Stimulated activated CD4-positive, alpha-beta T cell treated with anti-CD3 and anti-CD28 coated beads, Interleukin-12 subunit alpha, Interleukin-12 subunit beta, amount 100 ng/mL, for 48 hours (primary cell): ENCODE data around the gene AHCTF1.
"Not testable (repeated sequence)": the region's sequence is repeated elsewhere in the genome, so short reads cannot be mapped to it uniquely, and the experiment has no call there.

Source experiments
- DNase-seq, 3 donors: peaks; one replicate each; pipeline ENCODE4 v3.0.0-alpha.2; 2020; ENCODE audit warnings: low read depth in 2 of 3, low spot score in 1 of 3

The AHCTF1 gene

DNA sequence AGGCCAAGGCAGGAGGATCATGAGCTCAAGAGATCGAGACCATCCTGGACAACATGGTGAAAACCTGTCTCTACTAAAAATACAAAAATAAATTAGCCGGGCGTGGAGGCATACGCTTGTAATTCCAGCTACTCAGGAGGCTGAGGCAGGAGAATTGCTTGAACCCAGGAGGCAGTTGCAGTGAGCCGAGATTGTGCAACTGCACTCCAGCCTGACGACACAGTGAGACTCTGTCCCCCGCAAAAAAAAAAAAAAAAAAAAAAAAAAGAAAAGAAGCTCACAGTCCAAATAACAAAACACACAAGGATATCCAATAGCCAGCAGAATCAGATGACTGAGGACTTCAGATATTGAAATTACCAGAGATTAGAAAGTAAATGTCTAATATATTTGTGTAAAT, 11.8 kb downstream of the AHCTF1 start:
- no peak for DNase-seq

GRCh38 chr1:246916026-246916923, 15.5 kb downstream of the AHCTF1 start:
- DNase-seq: not testable (repeated sequence)

- DNase-seq: no peak
Measured at GRCh38 chr1:246907472-246907871, 24.3 kb downstream of the AHCTF1 start.

GRCh38 chr1:246906833-246907232, 24.9 kb downstream of the AHCTF1 start:
- DNase-seq: no peak

- no peak for DNase-seq
Measured at GRCh38 chr1:246901874-246902273, 29.9 kb downstream of the AHCTF1 start.

DNA sequence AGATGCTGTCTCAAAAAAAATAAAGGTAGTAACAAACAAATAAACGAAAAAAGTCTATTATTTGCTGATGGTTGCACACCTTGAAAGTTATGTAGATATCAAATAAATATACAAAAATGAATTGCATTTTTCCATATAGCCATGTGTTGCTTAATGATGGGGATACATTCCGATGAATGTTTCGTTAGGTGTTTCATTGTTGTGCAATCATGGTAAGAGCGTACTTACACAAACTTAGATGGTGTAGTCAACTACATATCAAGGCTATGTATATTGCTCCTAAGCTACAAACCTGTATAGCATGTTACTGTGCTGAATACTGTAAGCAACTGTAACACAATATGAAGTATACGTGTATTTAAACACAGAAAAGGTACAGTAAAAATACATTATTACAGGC, 34.4 kb downstream of the AHCTF1 start:
- no peak for DNase-seq

DNA sequence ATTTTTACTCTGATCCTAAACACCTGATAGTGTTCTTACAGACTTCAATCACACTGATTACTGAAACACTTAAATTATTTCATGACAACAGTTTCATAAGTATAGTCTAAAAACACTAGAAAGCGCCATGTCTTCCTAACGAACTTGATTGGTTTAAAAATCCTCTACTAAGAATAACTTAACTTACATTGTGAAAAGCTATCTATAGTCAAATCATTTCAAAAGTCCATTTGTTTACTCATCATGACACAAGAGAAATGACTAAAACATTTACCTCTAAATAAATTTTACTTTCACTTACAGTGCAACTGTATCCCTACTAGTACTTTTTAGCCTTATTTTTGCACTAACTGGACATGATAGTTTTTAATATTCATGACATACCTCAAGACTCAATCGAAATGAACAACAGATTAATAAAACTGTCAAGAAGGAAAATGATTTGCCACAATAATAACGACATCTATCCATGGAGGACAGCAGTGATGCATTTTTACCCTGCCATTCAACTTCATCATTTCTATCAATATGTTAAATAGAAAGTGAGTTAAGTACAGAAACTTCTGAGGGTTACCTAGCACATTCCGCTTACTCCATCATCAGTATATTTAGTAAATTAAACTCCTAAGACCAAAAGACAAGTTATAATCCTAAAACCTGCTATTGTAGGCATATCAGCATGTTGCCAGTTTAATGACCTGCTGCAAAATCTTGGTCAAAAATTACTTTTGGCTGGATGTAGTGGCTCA, 38.4 kb downstream of the AHCTF1 start:
- no peak for DNase-seq

GRCh38 chr1:246891105-246891504, 40.6 kb downstream of the AHCTF1 start:
- DNase-seq: no peak

- no peak for DNase-seq
Measured at GRCh38 chr1:246888522-246888921, 43.2 kb downstream of the AHCTF1 start.

GRCh38 chr1:246885389-246885788, 46.4 kb downstream of the AHCTF1 start:
- DNase-seq: not testable (repeated sequence)

DNA sequence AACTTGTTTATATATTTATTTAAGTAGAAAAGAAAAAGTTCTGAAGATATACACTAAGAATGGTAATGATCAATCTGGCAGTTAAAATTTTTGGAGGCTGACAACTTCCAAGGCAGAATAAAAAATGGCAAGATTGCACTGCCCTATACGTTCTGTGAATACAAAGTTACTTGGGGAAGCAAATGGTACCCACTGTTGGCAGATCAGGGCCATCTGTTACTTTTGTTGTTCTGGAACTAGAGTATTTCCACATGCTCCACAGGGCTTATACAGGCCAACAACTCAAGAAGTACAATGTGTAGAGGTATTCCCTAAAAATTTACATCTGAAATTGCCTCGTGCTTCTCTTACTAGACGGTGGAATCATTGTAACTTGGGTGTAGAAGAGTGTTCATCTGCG, 53.2 kb downstream of the AHCTF1 start:
- DNase-seq: no peak

GRCh38 chr1:246876431-246876830, 55.3 kb downstream of the AHCTF1 start:
- DNase-seq: no peak

DNA sequence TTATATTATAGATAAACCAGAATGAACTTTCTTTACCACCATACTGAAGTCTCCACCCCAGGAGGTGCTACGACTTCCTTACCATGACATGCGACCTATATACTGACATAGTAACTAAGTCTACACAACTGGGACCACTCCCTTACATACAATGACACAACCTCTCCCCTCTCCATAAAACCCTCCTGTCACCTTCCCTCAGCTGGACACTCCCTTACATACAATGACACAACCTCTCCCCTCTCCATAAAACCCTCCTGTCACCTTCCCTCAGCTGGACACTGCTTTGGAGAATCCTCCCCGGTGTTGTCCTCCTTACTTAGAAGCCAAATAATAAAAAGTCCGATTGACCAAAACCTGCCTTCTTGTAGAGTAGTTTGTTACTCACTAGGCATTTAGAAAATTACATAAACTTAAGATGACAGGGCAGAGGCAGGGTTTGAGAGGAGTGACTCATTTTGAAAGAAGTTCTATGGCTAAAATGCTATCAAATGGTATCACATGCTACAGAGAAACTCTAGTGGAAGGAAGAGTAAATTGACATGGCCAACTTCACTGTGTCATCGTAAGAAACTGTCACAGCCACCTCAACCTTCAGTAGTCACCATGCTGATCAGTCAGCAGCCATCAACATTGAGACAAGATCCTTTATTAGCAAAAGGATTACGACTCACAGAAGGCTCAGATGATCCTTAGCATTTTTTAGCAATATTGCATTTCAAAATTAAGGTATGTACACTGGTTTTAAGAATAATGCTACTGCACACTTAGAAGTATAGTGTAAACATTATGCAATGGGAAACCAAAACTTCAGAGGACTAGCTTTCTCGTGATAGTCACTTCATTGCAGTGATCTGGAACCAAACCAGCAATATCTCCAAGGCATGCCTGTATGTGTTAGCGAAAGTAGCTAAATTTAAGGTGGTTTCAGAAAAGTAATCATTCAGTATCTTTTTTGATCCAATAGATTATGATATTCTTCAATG, 56.4 kb downstream of the AHCTF1 start:
- no peak for DNase-seq

GRCh38 chr1:246865921-246866320, 65.8 kb downstream of the AHCTF1 start:
- DNase-seq: no peak

- DNase-seq: not testable (repeated sequence)
Measured at GRCh38 chr1:246863791-246864190, 68.0 kb downstream of the AHCTF1 start.

DNA sequence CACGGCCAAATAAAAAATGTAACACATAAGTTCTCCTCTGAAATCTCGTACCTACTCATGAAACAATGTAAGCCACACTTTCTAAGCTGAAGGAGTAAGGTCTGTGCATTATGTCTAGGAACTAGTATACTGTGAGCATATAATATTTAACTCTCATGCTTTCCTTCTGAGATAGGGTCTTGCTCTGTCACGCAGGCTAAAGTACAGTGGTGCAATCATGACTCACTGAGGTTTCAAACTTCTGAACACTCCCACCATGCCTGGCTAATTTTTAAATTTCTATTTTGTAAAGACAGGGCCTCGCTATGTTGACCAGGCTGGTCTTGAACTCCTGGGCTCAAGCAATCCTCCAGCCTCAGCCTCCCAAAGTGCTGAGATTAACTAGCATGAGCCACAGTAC, 71.3 kb downstream of the AHCTF1 start:
- DNase-seq: no peak

- no peak for DNase-seq
Measured at GRCh38 chr1:246856371-246856770, 75.4 kb downstream of the AHCTF1 start.

GRCh38 chr1:246850640-246851039, 81.1 kb downstream of the AHCTF1 start:
- not testable (repeated sequence) for DNase-seq

GRCh38 chr1:246843876-246844275, 87.9 kb downstream of the AHCTF1 start:
- no peak for DNase-seq

- DNase-seq: not testable (repeated sequence)
Measured at GRCh38 chr1:246840761-246841160, 91.0 kb downstream of the AHCTF1 start.

GRCh38 chr1:246838118-246838456, 93.7 kb downstream of the AHCTF1 start:
- DNase-seq: no peak
